Dendritic cell treated with granulocyte-macrophage colony-stimulating factor and Interleukin-4, amounts not matched to agents 40 ng/mL and 50 ng/mL, for 4 days (primary cell): ENCODE data around the gene RANBP3.
"Not testable (repeated sequence)": the region's sequence is repeated elsewhere in the genome, so short reads cannot be mapped to it uniquely, and the experiment has no call there.

Experiments
- H3K27ac Mint-ChIP-seq: one replicate; pipeline ENCODE4 v1.8.0; 2022; ENCODE audit warnings: mild to moderate bottlenecking, mixed read lengths
- H3K27me3 Mint-ChIP-seq: one replicate; pipeline ENCODE4 v1.8.0; 2022; ENCODE audit warnings: mild to moderate bottlenecking, mixed read lengths
- H3K36me3 Mint-ChIP-seq: one replicate; pipeline ENCODE4 v1.8.0; 2022; ENCODE audit warnings: low read depth, mixed read lengths
- H3K4me1 Mint-ChIP-seq: one replicate; pipeline ENCODE4 v1.8.0; 2022; ENCODE audit warnings: low read depth, mixed read lengths
- H3K4me3 Mint-ChIP-seq: one replicate; pipeline ENCODE4 v1.8.0; 2022; ENCODE audit warnings: mild to moderate bottlenecking, moderate library complexity, mixed read lengths
- H3K9me3 Mint-ChIP-seq: one replicate; pipeline ENCODE4 v1.8.0; 2022; ENCODE audit warnings: mixed read lengths
- intact Hi-C: fragments of 100-400 bp; cut with micrococcal nuclease; formaldehyde crosslinking; loops from one replicate; pipeline ENCODE4 v1.15.0; 2022

Gene RANBP3

GRCh38 chr19:5977785-5978605 lies at the start of gene RANBP3:
Gene RANBP3, minus strand, starts transcription at chr19:5978140. Its CDS starts 58 bp downstream, at chr19:5978082.
- H3K27me3 Mint-ChIP-seq: no peaks in the 10 kb centered on the region
- H3K36me3 Mint-ChIP-seq: peaks cover 54% of the 10 kb centered on the region
- no peaks in the 10 kb centered on the region for H3K9me3 Mint-ChIP-seq
- peak within 1 kb of the TSS; percentile 86 for H3K27ac Mint-ChIP-seq
- peak within 1 kb of the TSS; percentile 82 for H3K4me3 Mint-ChIP-seq
- H3K4me1 Mint-ChIP-seq: peaks cover 53% of the 10 kb centered on the region
- intact Hi-C loops: loop anchor here (1.0 kb wide), 1 partner anchor 75 kb away; the partner anchor contains the start of gene NDUFA11

- Mint-ChIP-seq H3K27me3 (peaks cover 4% of the 10 kb centered on the region), H3K27ac (no peak overlapping the region), H3K4me1 (no peaks in the 10 kb centered on the region), H3K36me3 (peaks cover 37% of the 10 kb centered on the region), H3K4me3 (no peak overlapping the region), H3K9me3 (no peaks in the 10 kb centered on the region)
- intact Hi-C loops: no loop called here
Measured at GRCh38 chr19:6026390-6027227, 48.7 kb upstream of the RANBP3 start.

- H3K4me3 Mint-ChIP-seq, intact Hi-C loops: not testable (repeated sequence)
- H3K36me3 Mint-ChIP-seq: peaks cover 37% of the 10 kb centered on the region
Measured at GRCh38 chr19:6024756-6025155, 46.8 kb upstream of the RANBP3 start.

DNA sequence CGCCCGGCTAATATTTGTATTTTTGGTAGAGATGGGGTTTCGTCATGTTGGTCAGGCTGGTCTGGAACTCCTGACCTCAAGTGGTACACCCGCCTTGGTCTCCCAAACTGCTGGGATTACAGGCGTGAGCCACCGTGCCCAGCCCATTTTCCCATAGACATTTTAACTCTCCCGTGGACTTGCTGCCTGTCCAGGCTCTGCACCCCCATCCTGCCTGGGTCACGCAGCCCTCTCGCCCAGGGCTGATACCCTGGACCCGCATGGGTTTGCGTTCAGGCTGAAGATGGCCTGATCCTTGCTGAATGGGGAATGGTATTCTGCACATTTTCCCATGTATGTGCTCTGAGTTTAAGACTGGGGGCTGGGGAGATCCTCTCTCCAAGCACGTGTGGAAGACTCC lies 46.0 kb upstream of the RANBP3 start:
- intact Hi-C loops: loop anchor here (2.0 kb wide), 2 partner anchors 37 to 219 kb away; partner anchors contain the start of gene NRTN
- no peaks in the 10 kb centered on the region for H3K9me3 Mint-ChIP-seq
- no peak overlapping the region for H3K27ac Mint-ChIP-seq
- H3K36me3 Mint-ChIP-seq: peaks cover 34% of the 10 kb centered on the region
- peaks cover 4% of the 10 kb centered on the region for H3K27me3 Mint-ChIP-seq
- H3K4me1 Mint-ChIP-seq: no peaks in the 10 kb centered on the region
- no peak overlapping the region for H3K4me3 Mint-ChIP-seq

More at GRCh38 chr19:6024756-6025155, 46.8 kb upstream of the RANBP3 start:
- not testable (repeated sequence) for H3K27ac Mint-ChIP-seq, H3K27me3 Mint-ChIP-seq, H3K4me1 Mint-ChIP-seq, H3K9me3 Mint-ChIP-seq

DNA sequence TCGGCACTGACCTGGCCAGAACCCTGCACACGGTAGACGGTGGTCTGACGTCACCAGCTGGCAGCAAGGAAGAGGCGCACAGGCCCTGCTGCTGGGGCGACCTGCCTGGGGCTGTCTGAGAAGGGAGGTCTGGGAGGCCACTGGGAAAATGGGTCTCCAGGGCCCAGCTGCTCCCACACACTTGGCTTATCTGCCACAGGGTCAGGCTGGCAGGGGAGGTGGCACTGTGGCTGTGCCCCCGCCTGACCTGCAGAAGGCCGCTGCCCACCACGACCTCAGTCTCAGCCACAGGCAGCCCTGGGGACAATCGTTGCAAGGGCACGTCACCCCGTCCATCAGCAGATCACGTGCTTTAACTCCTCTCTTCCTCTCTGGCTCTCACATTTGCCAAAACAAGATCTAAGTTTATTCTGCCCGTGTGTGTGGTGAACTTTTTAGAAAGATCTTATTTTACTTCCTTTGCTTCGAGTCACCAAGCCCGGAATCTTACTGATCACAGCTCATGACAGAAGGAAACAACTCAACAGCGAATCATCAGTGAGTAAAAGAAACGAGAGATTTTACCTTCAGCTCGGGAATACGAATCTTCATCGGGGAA lies 45.2 kb upstream of the RANBP3 start:
- intact Hi-C loops: loop anchor here (2.0 kb wide), 2 partner anchors 36 to 218 kb away; partner anchors contain the start of gene NRTN
- no peaks in the 10 kb centered on the region for H3K4me1 Mint-ChIP-seq
- H3K27ac Mint-ChIP-seq: no peak overlapping the region
- no peak overlapping the region for H3K4me3 Mint-ChIP-seq
- peaks cover 4% of the 10 kb centered on the region for H3K27me3 Mint-ChIP-seq
- H3K9me3 Mint-ChIP-seq: no peaks in the 10 kb centered on the region
- peaks cover 30% of the 10 kb centered on the region for H3K36me3 Mint-ChIP-seq

- Mint-ChIP-seq H3K4me1 (no peaks in the 10 kb centered on the region), H3K36me3 (peaks cover 30% of the 10 kb centered on the region), H3K27ac (no peak overlapping the region), H3K4me3 (no peak overlapping the region), H3K27me3 (peaks cover 4% of the 10 kb centered on the region), H3K9me3 (no peaks in the 10 kb centered on the region)
- intact Hi-C loops: loop anchor here (2.0 kb wide), 2 partner anchors 36 to 218 kb away; partner anchors contain the start of gene NRTN
Measured at GRCh38 chr19:6022570-6023064, 44.7 kb upstream of the RANBP3 start.

- H3K36me3 Mint-ChIP-seq: peaks cover 26% of the 10 kb centered on the region
- no peak overlapping the region for H3K27ac Mint-ChIP-seq
- peaks cover 4% of the 10 kb centered on the region for H3K27me3 Mint-ChIP-seq
- H3K4me3 Mint-ChIP-seq: no peak overlapping the region
- H3K4me1 Mint-ChIP-seq: no peaks in the 10 kb centered on the region
- no peaks in the 10 kb centered on the region for H3K9me3 Mint-ChIP-seq
- intact Hi-C loops: loop anchor here (2.0 kb wide), 2 partner anchors 35 to 217 kb away; partner anchors contain the start of gene NRTN
Measured at GRCh38 chr19:6021878-6022569, 44.1 kb upstream of the RANBP3 start.

DNA sequence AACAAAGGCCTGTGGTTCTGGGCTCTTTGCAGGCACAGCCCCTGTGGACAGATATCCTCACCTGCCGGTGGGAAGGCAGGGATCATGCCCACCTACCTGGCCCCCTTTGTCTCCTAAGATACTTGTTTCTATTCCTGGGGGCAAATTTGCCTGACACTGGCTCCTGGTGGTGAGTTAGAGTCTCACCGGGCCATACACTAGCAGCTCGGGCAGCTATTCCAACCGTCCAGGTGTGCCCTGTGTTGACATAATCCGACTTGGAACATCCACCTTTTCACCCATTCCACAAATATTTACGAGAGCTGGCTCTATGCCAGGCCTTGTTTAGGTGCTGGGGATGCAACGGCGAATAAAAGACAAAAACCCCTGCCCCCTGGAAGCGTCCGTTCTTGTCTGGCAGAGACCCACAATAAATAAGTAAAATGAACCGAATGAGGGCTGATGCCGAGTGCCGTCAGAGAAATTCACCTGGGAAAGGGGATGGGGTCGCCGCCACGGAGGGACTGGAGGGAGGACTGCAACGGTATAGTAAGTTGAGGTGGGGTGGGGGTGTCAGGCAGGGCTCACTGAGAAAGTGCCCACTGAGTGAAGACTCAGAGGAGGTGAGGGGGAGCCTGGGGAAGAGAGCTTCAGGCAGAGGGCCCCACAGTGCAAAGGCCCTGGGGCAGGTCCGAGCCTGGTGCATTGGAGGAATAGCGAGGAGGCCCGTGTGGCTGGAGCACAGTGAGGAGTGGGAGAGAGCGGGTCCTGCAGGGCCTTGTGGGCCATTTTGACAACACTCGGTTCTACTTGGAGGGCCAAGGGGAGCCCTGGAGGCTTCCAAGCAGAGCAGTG lies 43.2 kb upstream of the RANBP3 start:
- intact Hi-C loops: no loop called here
- H3K4me1 Mint-ChIP-seq: no peaks in the 10 kb centered on the region
- H3K4me3 Mint-ChIP-seq: no peak overlapping the region
- H3K27ac Mint-ChIP-seq: no peak overlapping the region
- no peaks in the 10 kb centered on the region for H3K9me3 Mint-ChIP-seq
- peaks cover 4% of the 10 kb centered on the region for H3K27me3 Mint-ChIP-seq
- H3K36me3 Mint-ChIP-seq: peaks cover 18% of the 10 kb centered on the region

- Mint-ChIP-seq H3K36me3 (peaks cover 14% of the 10 kb centered on the region), H3K9me3 (no peaks in the 10 kb centered on the region), H3K4me1 (no peaks in the 10 kb centered on the region), H3K27ac (no peak overlapping the region), H3K27me3 (peaks cover 4% of the 10 kb centered on the region), H3K4me3 (no peak overlapping the region)
- intact Hi-C loops: no loop called here
Measured at GRCh38 chr19:6020166-6020882, 42.4 kb upstream of the RANBP3 start.

DNA sequence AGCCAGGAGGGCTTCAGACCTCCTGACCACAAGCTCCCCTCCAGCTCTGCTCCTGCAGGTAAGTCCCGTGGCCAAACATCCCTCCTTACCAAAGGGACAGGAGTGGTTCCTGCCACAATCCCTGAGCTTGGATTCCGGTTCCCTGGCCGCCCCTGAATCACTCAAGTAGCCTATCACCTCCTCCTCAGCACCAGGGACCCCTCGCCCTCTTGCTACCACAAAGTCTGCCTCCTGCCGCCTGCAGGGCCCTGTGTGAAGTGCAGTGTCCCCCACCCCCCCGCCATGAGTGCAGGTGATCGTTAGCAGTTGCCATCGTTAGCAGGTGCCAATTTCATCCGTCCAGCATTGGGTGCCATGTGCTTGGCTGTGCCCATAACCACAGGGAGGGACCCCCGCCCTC lies 40.8 kb upstream of the RANBP3 start:
- H3K36me3 Mint-ChIP-seq: no peaks in the 10 kb centered on the region
- H3K4me1 Mint-ChIP-seq: no peaks in the 10 kb centered on the region
- H3K4me3 Mint-ChIP-seq: no peak overlapping the region
- intact Hi-C loops: no loop called here
- H3K9me3 Mint-ChIP-seq: no peaks in the 10 kb centered on the region
- no peak overlapping the region for H3K27ac Mint-ChIP-seq
- peaks cover 4% of the 10 kb centered on the region for H3K27me3 Mint-ChIP-seq

DNA sequence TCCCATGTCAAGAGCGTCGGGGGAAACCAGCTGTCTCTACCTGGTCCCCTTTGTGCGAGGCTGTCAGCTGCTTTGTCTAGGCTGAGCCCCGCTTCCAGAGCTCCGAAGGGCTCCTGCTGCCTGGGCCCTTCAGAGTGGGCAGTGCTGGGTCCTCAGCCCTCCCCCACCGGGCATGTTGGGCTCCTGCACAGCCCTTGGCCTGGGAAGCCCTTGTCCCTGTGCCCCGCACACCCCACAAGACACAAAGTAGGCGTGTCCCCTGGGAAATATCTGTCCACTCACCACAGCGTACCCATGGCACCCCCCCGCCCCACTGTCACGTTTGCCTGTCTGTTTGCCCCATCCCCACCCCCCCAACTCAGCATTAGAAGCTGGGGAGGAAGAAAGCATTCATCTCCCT lies 39.6 kb upstream of the RANBP3 start:
- no peak overlapping the region for H3K27ac Mint-ChIP-seq
- peaks cover 3% of the 10 kb centered on the region for H3K27me3 Mint-ChIP-seq
- peaks cover 6% of the 10 kb centered on the region for H3K36me3 Mint-ChIP-seq

GRCh38 chr19:6015841-6016545 lies 38.1 kb upstream of the RANBP3 start:
- H3K9me3 Mint-ChIP-seq: no peaks in the 10 kb centered on the region

More for the DNA sequence above, 39.6 kb upstream of the RANBP3 start:
- H3K9me3 Mint-ChIP-seq: no peaks in the 10 kb centered on the region
- no peaks in the 10 kb centered on the region for H3K4me1 Mint-ChIP-seq
- intact Hi-C loops: no loop called here
- no peak overlapping the region for H3K4me3 Mint-ChIP-seq

More at GRCh38 chr19:6015841-6016545, 38.1 kb upstream of the RANBP3 start:
- Mint-ChIP-seq H3K36me3 (peaks cover 14% of the 10 kb centered on the region), H3K27me3 (no peaks in the 10 kb centered on the region), H3K4me3 (no peak overlapping the region), H3K4me1 (no peaks in the 10 kb centered on the region), H3K27ac (no peak overlapping the region)
- intact Hi-C loops: no loop called here
